Left lung (tissue), 10 donors: ENCODE measurements around the gene INVS. TPM values are rescaled to one million over a fixed set of nuclear protein-coding genes. Genes with fewer than 3 reads are reported as not detected.
A peak's percentile ranks its signal among the peaks of the same experiment; 100 is the strongest.
"Not testable (repeated sequence)": the region's sequence is repeated elsewhere in the genome, so short reads cannot be mapped to it uniquely, and the experiment has no call there.

Source experiments
- ATAC-seq: fragments of 200-7000 bp; cut with Tn5 transposase; one replicate; pipeline ENCODE4 v1.9.1; 2020; ENCODE audit warnings: moderate library complexity
- DNase-seq, 4 donors: peaks; one replicate each; pipeline ENCODE4 v3.0.0-alpha.2; 2013 to 2020
- H3K27ac ChIP-seq, 2 donors: fragments of 200-600 bp; sonication (generic) in 1 of 2; one replicate each; pipeline versions ENCODE4 v1.5.0 to v1.8.0; 2020 to 2021
- H3K27me3 ChIP-seq, 2 donors: fragments of 200-600 bp; sonication (generic) in 1 of 2; one replicate each; pipeline versions ENCODE4 v1.5.0 to v1.8.0; 2020 to 2021
- H3K36me3 ChIP-seq, 2 donors: fragments of 200-600 bp; sonication (generic) in 1 of 2; one replicate each; pipeline versions ENCODE4 v1.5.0 to v1.8.0; 2020 to 2021
- H3K4me1 ChIP-seq, 2 donors: fragments of 200-600 bp; one replicate each; pipeline ENCODE4 v1.8.0; 2021
- H3K4me3 ChIP-seq, 2 donors: fragments of 200-600 bp; sonication (generic) in 1 of 2; one replicate each; pipeline versions ENCODE4 v1.5.0 to v1.8.0; 2020 to 2021; ENCODE audit warnings: mild to moderate bottlenecking in 1 of 2
- H3K9me3 ChIP-seq, 2 donors: fragments of 200-600 bp; sonication (generic) in 1 of 2; one replicate each; pipeline versions ENCODE4 v1.5.0 to v1.8.0; 2020 to 2021
- intact Hi-C, 2 donors: fragments of 100-400 bp; cut with DNase I; formaldehyde crosslinking; loops; one replicate each; pipeline versions ENCODE4 v1.11.2 to v1.14.2; 2022
- polyA plus RNA-seq, 6 donors: library from polyadenylated mRNA; unstranded; fragments of 120-200 nt; gene quantifications; one replicate each; pipeline ENCODE4 v1.2.1, GENCODE V29; 2013; ENCODE audit not compliant: insufficient read length in 6 of 6
- total RNA-seq, 2 donors: library from RNA; stranded (reverse); fragmentation: NEBNext Ultra II Directional; extraction: Animal tissue kit (Norgen Biotek cat#: 25700); gene quantifications; one replicate each; pipeline ENCODE4 v1.2.1, GENCODE V29; 2021
- TF ChIP-seq, protein P1 (sequence below), 2 donors: fragments of 200-600 bp; sonication (generic) in 1 of 2; IDR thresholded peaks; one replicate each; pipeline versions ENCODE4 v1.5.0 to v1.8.0; 2021; ENCODE audit warnings: antibody characterized with exemption in 2 of 2
- donor health status: DM: no; HTN: yes; CAD: no.
- donor health status: DM: no; HTN: no; CAD: no.

INVS gene
- total and polyA plus RNA-seq, 8 donors: 21.5 to 29.9 (median 24.6) TPM

- no peaks in the 10 kb centered on the region for H3K36me3 ChIP-seq
- H3K27ac ChIP-seq: no peak overlapping the region
- DNase-seq (no peak), ATAC-seq (peak; percentile 39)
- H3K4me1 ChIP-seq: peaks cover 0 to 15% of the 10 kb centered on the region in 2 donors
- intact Hi-C loops: no loop called here
- TF ChIP-seq, protein P1, sequence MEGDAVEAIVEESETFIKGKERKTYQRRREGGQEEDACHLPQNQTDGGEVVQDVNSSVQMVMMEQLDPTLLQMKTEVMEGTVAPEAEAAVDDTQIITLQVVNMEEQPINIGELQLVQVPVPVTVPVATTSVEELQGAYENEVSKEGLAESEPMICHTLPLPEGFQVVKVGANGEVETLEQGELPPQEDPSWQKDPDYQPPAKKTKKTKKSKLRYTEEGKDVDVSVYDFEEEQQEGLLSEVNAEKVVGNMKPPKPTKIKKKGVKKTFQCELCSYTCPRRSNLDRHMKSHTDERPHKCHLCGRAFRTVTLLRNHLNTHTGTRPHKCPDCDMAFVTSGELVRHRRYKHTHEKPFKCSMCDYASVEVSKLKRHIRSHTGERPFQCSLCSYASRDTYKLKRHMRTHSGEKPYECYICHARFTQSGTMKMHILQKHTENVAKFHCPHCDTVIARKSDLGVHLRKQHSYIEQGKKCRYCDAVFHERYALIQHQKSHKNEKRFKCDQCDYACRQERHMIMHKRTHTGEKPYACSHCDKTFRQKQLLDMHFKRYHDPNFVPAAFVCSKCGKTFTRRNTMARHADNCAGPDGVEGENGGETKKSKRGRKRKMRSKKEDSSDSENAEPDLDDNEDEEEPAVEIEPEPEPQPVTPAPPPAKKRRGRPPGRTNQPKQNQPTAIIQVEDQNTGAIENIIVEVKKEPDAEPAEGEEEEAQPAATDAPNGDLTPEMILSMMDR (IDR thresholded peaks at IDR 0.05): no peak
- H3K9me3 ChIP-seq: no peaks in the 10 kb centered on the region
- H3K27me3 ChIP-seq: no peaks in the 10 kb centered on the region
- no peak overlapping the region for H3K4me3 ChIP-seq
These were observed 34.0 kb upstream of the INVS start for GRCh38 chr9:100064872-100065581.

DNA sequence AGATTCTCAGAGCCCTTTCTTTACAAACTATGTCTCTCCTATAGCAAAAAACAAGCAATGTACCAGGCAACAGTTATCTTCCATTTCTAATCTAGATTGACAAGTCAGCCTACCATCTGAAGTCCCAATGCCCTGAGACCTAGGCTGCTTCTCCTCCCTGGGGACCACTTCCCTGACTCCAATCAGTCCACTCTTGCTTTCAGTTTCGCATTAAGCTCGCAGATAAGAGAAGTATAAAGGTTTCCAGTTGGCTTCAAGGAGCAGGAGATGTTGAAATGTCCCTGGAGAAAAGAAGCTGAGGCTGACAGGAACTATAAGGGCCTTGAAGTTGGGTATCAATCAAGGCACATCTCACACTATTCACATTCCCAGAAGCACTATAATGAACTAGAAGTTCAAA is 32.5 kb upstream of the INVS start:
- peak in 2 of 4 donors; percentile 27 to 55 for DNase-seq
- TF ChIP-seq, protein P1 (IDR thresholded peaks at IDR 0.05): no peak
- H3K27ac ChIP-seq: no peak overlapping the region
- H3K4me3 ChIP-seq: no peak overlapping the region
- intact Hi-C loops: no loop called here
- peaks cover 0 to 15% of the 10 kb centered on the region in 2 donors for H3K4me1 ChIP-seq
- no peaks in the 10 kb centered on the region for H3K36me3 ChIP-seq
- no peaks in the 10 kb centered on the region for H3K27me3 ChIP-seq
- ATAC-seq: peak; percentile 44
- no peaks in the 10 kb centered on the region for H3K9me3 ChIP-seq

- not testable (repeated sequence) for H3K36me3 ChIP-seq, DNase-seq, ATAC-seq
These were observed 31.1 kb upstream of the INVS start for GRCh38 chr9:100067990-100068389.

DNA sequence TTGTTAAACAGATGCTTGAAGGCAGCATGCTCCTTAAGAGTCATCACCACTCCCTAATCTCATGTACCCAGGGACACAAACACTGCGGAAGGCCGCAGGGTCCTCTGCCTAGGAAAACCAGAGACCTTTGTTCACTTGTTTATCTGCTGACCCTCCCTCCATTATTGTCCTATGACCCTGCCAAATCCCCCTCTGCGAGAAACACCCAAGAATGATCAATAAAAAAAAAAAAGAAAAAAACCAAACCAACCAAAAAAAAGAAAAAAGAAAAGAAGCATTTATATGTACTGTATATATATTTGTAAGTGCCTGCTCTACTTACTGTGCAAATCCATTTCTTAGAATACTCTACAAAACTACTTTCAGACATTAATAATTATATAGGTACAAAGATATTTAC is 30.0 kb upstream of the INVS start:
- peaks cover 3 to 15% of the 10 kb centered on the region in 2 donors for H3K4me1 ChIP-seq
- intact Hi-C loops, DNase-seq, ATAC-seq, H3K27me3 ChIP-seq, H3K4me3 ChIP-seq, H3K27ac ChIP-seq, H3K36me3 ChIP-seq, H3K9me3 ChIP-seq: not testable (repeated sequence)

More at GRCh38 chr9:100067990-100068389, 31.1 kb upstream of the INVS start:
- H3K27me3 ChIP-seq, intact Hi-C loops, H3K9me3 ChIP-seq, H3K27ac ChIP-seq, H3K4me3 ChIP-seq: not testable (repeated sequence)
- peaks cover 0 to 15% of the 10 kb centered on the region in 2 donors for H3K4me1 ChIP-seq

DNA sequence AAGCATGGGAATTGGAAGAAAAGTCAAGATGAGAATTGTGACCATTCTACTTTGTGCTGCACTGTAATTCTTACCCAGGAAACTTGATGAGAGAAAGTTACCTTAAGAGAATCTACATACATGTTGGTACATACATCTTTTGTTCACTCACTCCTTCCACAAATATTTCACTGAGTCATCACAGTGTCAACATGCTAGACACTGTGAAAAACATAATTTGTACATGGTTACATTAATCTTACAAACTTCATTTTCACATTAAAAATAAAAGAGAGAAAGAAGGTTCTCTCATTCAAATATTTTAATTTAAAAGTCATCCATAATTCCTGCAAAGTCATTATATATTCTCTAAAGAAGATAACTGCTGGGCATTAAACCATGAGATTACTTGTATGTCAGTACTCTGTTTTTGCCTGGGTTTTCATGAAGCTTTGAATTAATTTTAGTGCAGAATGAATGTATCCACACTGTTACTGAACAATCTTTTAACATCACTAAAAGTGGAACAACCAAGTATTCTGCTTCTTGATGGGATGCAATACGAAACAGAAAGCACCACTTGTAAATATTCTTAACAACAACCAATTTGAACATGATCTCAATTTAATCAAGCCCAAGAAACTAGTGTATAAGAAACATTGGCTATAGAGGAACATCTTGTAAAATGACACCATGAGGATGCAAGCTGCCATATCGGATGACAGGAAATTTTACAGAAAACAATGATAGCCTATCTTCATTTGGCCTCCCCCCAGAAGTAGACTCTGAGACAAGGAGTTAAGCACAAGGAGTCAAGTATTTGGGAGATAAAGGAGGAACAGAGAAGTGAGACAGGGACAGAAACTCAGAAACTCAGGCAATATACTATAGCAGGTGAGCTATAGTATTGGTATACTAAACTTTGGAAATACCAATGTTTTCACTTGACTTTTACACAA is 28.7 kb upstream of the INVS start:
- Histone ChIP-seq H3K27ac (no peak overlapping the region), H3K27me3 (no peaks in the 10 kb centered on the region), H3K9me3 (no peaks in the 10 kb centered on the region), H3K36me3 (no peaks in the 10 kb centered on the region), H3K4me1 (peaks cover 3 to 12% of the 10 kb centered on the region in 2 donors), H3K4me3 (no peak overlapping the region)
- DNase-seq (no peak), ATAC-seq (no peak)
- intact Hi-C loops: no loop called here
- TF ChIP-seq, protein P1 (IDR thresholded peaks at IDR 0.05): no peak

GRCh38 chr9:100071271-100071670 is 27.8 kb upstream of the INVS start:
- Histone ChIP-seq H3K4me1 (peaks cover 3 to 7% of the 10 kb centered on the region in 2 donors), H3K36me3 (no peaks in the 10 kb centered on the region), H3K9me3 (no peaks in the 10 kb centered on the region), H3K27ac (no peak overlapping the region), H3K27me3 (no peaks in the 10 kb centered on the region), H3K4me3 (no peak overlapping the region)
- no peak for ATAC-seq
- TF ChIP-seq, protein P1 (IDR thresholded peaks at IDR 0.05): no peak
- DNase-seq: no peak
- intact Hi-C loops: no loop called here
